ENCODE measurements around the gene PIAS1.

GRCh38 chr15:68229386-68230156 lies 175.5 kb downstream of the PIAS1 start, which contains the start of gene CLN6:
- TF ChIP-seq CTCF (IDR thresholded peaks at IDR 0.05) (no peak), POLR2A (IDR thresholded peaks at IDR 0.05) (peak; percentile 26 to 50 (median 46))

Data from body of pancreas (tissue), 4 donors.